ENCODE measurements around the gene TIGD3.

Gene TIGD3

DNA sequence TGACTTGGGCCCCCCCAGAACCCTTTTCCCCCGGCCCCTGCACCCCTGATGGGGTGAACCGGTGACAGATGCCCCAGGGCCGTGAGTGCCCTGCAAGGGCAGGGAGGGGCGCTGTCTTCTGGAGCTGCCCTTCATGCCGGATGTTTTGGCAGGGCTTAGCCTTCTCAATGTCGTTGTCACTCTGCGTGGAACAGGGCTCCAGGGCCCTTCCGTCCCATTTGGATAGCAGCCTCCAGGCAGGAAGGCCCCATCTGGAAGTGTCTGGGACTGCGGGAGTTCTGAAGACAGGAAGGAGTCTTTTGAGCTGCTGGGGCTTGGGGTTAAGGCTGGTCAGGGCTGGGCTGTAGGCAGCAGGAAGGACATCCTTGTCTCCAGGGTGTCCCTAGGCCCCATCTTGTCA is 36.4 kb downstream of the TIGD3 start:
- Histone ChIP-seq H3K27me3 (ENCODE audit: control insufficient read depth, insufficient read depth, low read length) (no peaks in the 10 kb centered on the region), H3K27ac (peak overlapping the region; percentile 51), H2AFZ (no peak overlapping the region), H3K9me3 (ENCODE audit: control insufficient read depth, low read length) (no peaks in the 10 kb centered on the region), H3K4me3 (ENCODE audit: low read depth, low read length) (no peak overlapping the region), H3K36me3 (ENCODE audit: control insufficient read depth, insufficient read depth, low read length) (no peaks in the 10 kb centered on the region), H3K4me1 (peaks cover 2% of the 10 kb centered on the region), H3K79me2 (peaks cover 8% of the 10 kb centered on the region), H3K9ac (no peak overlapping the region), H3K4me2 (ENCODE audit: low read length) (no peak overlapping the region)
- no peak for TF ChIP-seq CTCF (IDR thresholded peaks at IDR 0.05)

- no peaks in the 10 kb centered on the region for H3K4me1 ChIP-seq
- H2AFZ ChIP-seq: no peak overlapping the region
- no peaks in the 10 kb centered on the region for H3K9me3 ChIP-seq (ENCODE audit: control insufficient read depth, low read length)
- no peak overlapping the region for H3K27ac ChIP-seq
- H3K4me2 ChIP-seq (ENCODE audit: low read length): no peak overlapping the region
- H3K4me3 ChIP-seq (ENCODE audit: low read depth, low read length): no peak overlapping the region
- peaks cover 9% of the 10 kb centered on the region for H3K79me2 ChIP-seq
- no peak for TF ChIP-seq CTCF (IDR thresholded peaks at IDR 0.05)
- no peaks in the 10 kb centered on the region for H3K36me3 ChIP-seq (ENCODE audit: control insufficient read depth, insufficient read depth, low read length)
- H3K9ac ChIP-seq: no peak overlapping the region
- H3K27me3 ChIP-seq (ENCODE audit: control insufficient read depth, insufficient read depth, low read length): no peaks in the 10 kb centered on the region
These were observed 37.8 kb downstream of the TIGD3 start for GRCh38 chr11:65392186-65392829.

DNA sequence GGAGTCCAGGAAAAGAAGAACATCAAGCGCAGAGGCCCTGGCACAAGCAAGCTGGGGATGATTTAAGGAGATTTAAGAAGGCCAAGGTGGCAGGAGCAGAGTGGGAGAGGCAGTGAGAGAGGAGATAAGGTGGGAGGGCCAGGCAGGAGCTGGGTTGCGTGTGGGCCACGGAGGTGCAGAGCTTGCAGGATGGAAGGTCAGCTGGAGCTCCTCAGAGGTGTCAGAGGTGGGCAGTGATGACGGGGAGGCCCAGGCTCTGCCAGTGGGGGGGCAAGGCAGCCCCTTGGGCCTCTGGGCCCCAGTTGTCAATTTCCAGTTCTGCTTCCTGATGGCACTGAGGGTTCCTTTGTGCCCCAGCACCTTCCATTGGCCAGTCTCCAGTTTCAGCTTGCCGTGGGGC is 38.3 kb downstream of the TIGD3 start:
- H2AFZ ChIP-seq: no peak overlapping the region
- H3K79me2 ChIP-seq: peaks cover 10% of the 10 kb centered on the region
- H3K4me2 ChIP-seq (ENCODE audit: low read length): no peak overlapping the region
- no peak overlapping the region for H3K4me3 ChIP-seq (ENCODE audit: low read depth, low read length)
- H3K36me3 ChIP-seq (ENCODE audit: control insufficient read depth, insufficient read depth, low read length): no peaks in the 10 kb centered on the region
- no peaks in the 10 kb centered on the region for H3K9me3 ChIP-seq (ENCODE audit: control insufficient read depth, low read length)
- H3K4me1 ChIP-seq: no peaks in the 10 kb centered on the region
- H3K27me3 ChIP-seq (ENCODE audit: control insufficient read depth, insufficient read depth, low read length): no peaks in the 10 kb centered on the region
- H3K27ac ChIP-seq: no peak overlapping the region
- TF ChIP-seq CTCF (IDR thresholded peaks at IDR 0.05): no peak
- no peak overlapping the region for H3K9ac ChIP-seq

DNA sequence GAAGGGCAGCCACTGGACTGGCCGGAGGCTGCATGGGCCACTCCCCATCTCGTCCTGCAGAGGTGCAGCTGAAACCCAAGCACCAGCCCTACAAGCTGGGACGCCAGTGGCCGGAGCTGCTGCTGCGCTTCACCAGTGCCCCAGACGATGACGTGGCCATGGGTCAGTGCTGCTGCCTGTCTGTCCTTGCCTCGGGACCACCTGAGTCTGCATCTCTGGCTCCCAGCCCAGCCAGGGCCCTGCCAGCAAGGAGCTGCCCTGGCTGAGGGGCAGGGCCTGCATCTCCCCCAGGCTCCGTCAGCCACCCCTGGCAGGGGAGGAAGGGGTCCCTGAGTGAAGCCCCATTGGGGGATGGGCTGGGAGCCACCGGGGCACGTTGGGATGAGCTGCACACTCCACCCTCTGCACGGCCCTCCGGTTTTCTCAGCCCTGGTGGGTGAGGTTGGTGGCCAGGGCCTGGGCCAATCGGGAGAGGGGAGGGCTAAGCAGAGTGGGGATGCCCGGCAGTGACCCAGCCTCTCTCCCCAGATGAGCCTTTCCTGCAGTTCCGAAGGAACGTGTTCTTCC is 39.0 kb downstream of the TIGD3 start:
- Histone ChIP-seq H3K36me3 (ENCODE audit: control insufficient read depth, insufficient read depth, low read length) (no peaks in the 10 kb centered on the region), H3K9ac (no peak overlapping the region), H3K4me3 (ENCODE audit: low read depth, low read length) (no peak overlapping the region), H3K27ac (no peak overlapping the region), H2AFZ (no peak overlapping the region), H3K79me2 (peaks cover 15% of the 10 kb centered on the region), H3K4me1 (no peaks in the 10 kb centered on the region), H3K27me3 (ENCODE audit: control insufficient read depth, insufficient read depth, low read length) (no peaks in the 10 kb centered on the region), H3K4me2 (ENCODE audit: low read length) (no peak overlapping the region), H3K9me3 (ENCODE audit: control insufficient read depth, low read length) (no peaks in the 10 kb centered on the region)
- TF ChIP-seq CTCF (IDR thresholded peaks at IDR 0.05): no peak

GRCh38 chr11:65394125-65394536 is 39.6 kb downstream of the TIGD3 start:
- H3K4me3 ChIP-seq (ENCODE audit: low read depth, low read length): no peak overlapping the region
- no peaks in the 10 kb centered on the region for H3K36me3 ChIP-seq (ENCODE audit: control insufficient read depth, insufficient read depth, low read length)
- H3K9me3 ChIP-seq (ENCODE audit: control insufficient read depth, low read length): no peaks in the 10 kb centered on the region
- no peak overlapping the region for H3K27ac ChIP-seq
- TF ChIP-seq CTCF (IDR thresholded peaks at IDR 0.05): no peak
- no peak overlapping the region for H2AFZ ChIP-seq
- H3K9ac ChIP-seq: no peak overlapping the region
- H3K4me2 ChIP-seq (ENCODE audit: low read length): no peak overlapping the region
- no peaks in the 10 kb centered on the region for H3K27me3 ChIP-seq (ENCODE audit: control insufficient read depth, insufficient read depth, low read length)
- peaks cover 15% of the 10 kb centered on the region for H3K79me2 ChIP-seq
- H3K4me1 ChIP-seq: no peaks in the 10 kb centered on the region
